GM12878 (cell line): ENCODE data around the gene NPNT. TPM values are rescaled to one million over a fixed set of nuclear protein-coding genes. Genes with fewer than 3 reads are reported as not detected.

Experiments
- ATAC-seq: fragments of 200-7000 bp; cut with Tn5 transposase; 3 replicates; pipeline ENCODE4 v1.9.1; 2020; ENCODE audit warnings: mild to moderate bottlenecking, moderate library complexity
- BruUV-seq: library from RNA; stranded (reverse); fragments of 400-500 nt; replicated peaks from 2 replicates; lab custom pipeline; 2021; lab: Mats Ljungman, UMichigan
- CTCF ChIA-PET: fragments of 300-600 bp; sonication (Branson Sonifier 250); formaldehyde crosslinking; extraction: SDS; loops from one replicate; lab custom pipeline; 2021; ENCODE audit warnings: inconsistent platforms; lab: Yijun Ruan, JAX
- POLR2A ChIA-PET: fragments of 350-600 bp; formaldehyde crosslinking; extraction: SDS; loops from one replicate; lab custom pipeline; 2021; ENCODE audit warnings: inconsistent platforms; lab: Charles Lee
- RAD21 ChIA-PET: fragments of 300-600 bp; sonication (Branson Sonifier 250); formaldehyde crosslinking; loops from one replicate; lab custom pipeline; 2023; ENCODE audit warnings: antibody characterized with exemption; ENCODE audit not compliant: unreplicated experiment; lab: Charles Lee
- SMC1A ChIA-PET: fragments of 300-600 bp; sonication (Branson Sonifier 250); formaldehyde crosslinking; loops from one replicate; lab custom pipeline; 2023; ENCODE audit not compliant: unreplicated experiment, uncharacterized antibody; lab: Charles Lee
- DNase-seq: peaks from one replicate; pipeline ENCODE4 v3.0.0-alpha.2; 2011; ENCODE audit warnings: low read depth, low spot score
- FAIRE-seq: peaks from 3 replicates; lab custom pipeline; 2011; peaks lifted over from hg19 to GRCh38; lab: Jason Lieb, UNC
- H2AFZ ChIP-seq: 2 replicates; pipeline ENCODE4 v1.6.0; 2011; ENCODE audit warnings: low read depth, low read length, control low read depth; ENCODE audit not compliant: control insufficient read depth
- H3K27ac ChIP-seq: 2 replicates; pipeline ENCODE4 v1.5.1; 2011; ENCODE audit warnings: control low read depth; ENCODE audit not compliant: control insufficient read depth, insufficient read depth
- H3K27me3 ChIP-seq, 2 experiments: replicated peaks in 1 of 2; 2 replicates each; pipeline versions ENCODE4 v1.6.0 to v1.6.1; 2011; ENCODE audit warnings: low read length in 1 of 2; ENCODE audit not compliant: control insufficient read depth in 2 of 2, insufficient read depth in 2 of 2
- H3K36me3 ChIP-seq, 2 experiments: 2 replicates each; pipeline ENCODE4 v1.5.1; 2011; ENCODE audit warnings: low read length in 1 of 2; ENCODE audit not compliant: control insufficient read depth in 2 of 2, insufficient read depth in 2 of 2
- H3K4me1 ChIP-seq: 2 replicates; pipeline ENCODE4 v1.6.1; 2011; ENCODE audit warnings: mild to moderate bottlenecking, low read length, moderate library complexity, mixed read lengths; ENCODE audit not compliant: control insufficient read depth, insufficient read depth
- H3K4me2 ChIP-seq: 2 replicates; pipeline ENCODE4 v1.6.0; 2011; ENCODE audit warnings: control low read depth; ENCODE audit not compliant: control insufficient read depth, insufficient read depth
- H3K4me3 ChIP-seq: fragments of 200-600 bp; sonication (generic); 2 replicates; pipeline ENCODE4 v1.5.1; 2016
- H3K79me2 ChIP-seq: 2 replicates; pipeline ENCODE4 v1.6.0; 2011; ENCODE audit warnings: low read length; ENCODE audit not compliant: control insufficient read depth, insufficient read depth
- H3K9ac ChIP-seq: 2 replicates; pipeline ENCODE4 v1.8.0; 2011; ENCODE audit warnings: low read length, control low read depth, mixed read lengths; ENCODE audit not compliant: control insufficient read depth, insufficient read depth
- H3K9me3 ChIP-seq: replicated peaks from 3 replicates; pipeline ENCODE4 v1.5.1; 2011; ENCODE audit warnings: mild to moderate bottlenecking, low read length; ENCODE audit not compliant: control insufficient read depth, insufficient read depth
- H4K20me1 ChIP-seq: 2 replicates; pipeline ENCODE4 v1.6.0; 2011; ENCODE audit not compliant: control insufficient read depth, insufficient read depth
- E4F1 ChIP-seq: fragments of 450-650 bp; IDR thresholded peaks from 2 replicates; pipeline ENCODE4 v1.6.1; 2018; ENCODE audit warnings: borderline replicate concordance, mild to moderate bottlenecking; ENCODE audit not compliant: partially characterized antibody
- NFXL1 ChIP-seq: fragments of 450-650 bp; IDR thresholded peaks from 2 replicates; pipeline ENCODE4 v1.6.1; 2017; ENCODE audit warnings: antibody characterized with exemption, mild to moderate bottlenecking, borderline replicate concordance
- SMARCA5 ChIP-seq: fragments of 450-650 bp; IDR thresholded peaks from 2 replicates; pipeline ENCODE4 v1.6.1; 2017; ENCODE audit warnings: mild to moderate bottlenecking
- SPI1 ChIP-seq: IDR thresholded peaks from 2 replicates; pipeline ENCODE4 v1.6.1; 2011; ENCODE audit warnings: low read depth, mild to moderate bottlenecking, low read length, moderate library complexity, borderline replicate concordance; ENCODE audit not compliant: insufficient read depth
- SUZ12 ChIP-seq: fragments of 200-600 bp; sonication (generic); IDR thresholded peaks from one replicate; pipeline ENCODE4 v1.6.1; 2018; ENCODE audit warnings: antibody characterized with exemption, mild to moderate bottlenecking; ENCODE audit not compliant: unreplicated experiment
- WGBS: methylation state at CpG from one replicate; pipeline ENCODE4 v1.1.6; 2016; ENCODE audit warnings: low lambda C conversion rate; ENCODE audit not compliant: insufficient replicate concordance, insufficient coverage; ENCODE audit errors: missing lambda C conversion rate; 5-methylcytosine and 5-hydroxymethylcytosine counted together
- in situ Hi-C: fragments of 300-500 bp; cut with MboI; formaldehyde crosslinking; loops from 9 replicates; pipeline ENCODE4 v1.14.3; 2018; ENCODE audit warnings: mixed read lengths
- intact Hi-C: fragments of 100-400 bp; cut with micrococcal nuclease; formaldehyde crosslinking; loops from one replicate; pipeline ENCODE4 v1.14.2; 2022; ENCODE audit not compliant: unreplicated experiment
- polyA plus RNA-seq, 11 experiments: library from polyadenylated mRNA; depleted of rRNA in 4 of 11; unstranded in 6 of 11; stranded (reverse) in 5 of 11; fragments of >200 nt; fragmentation: Nextera tagmentation in 4 of 11; fragmentation: Illumina TruSeq in 1 of 11; extraction: Ambion mirVana in 4 of 11; extraction: Trizol in 1 of 11; gene quantifications; 1 replicate in 1 of 11; 2 replicates in 10 of 11; pipeline versions ENCODE4 v1.2.1 to v1.2.3, GENCODE V29; 2011 to 2016; ENCODE audit warnings: inconsistent platforms in 2 of 11, missing spikeins in 2 of 11, low read depth in 1 of 11
- total RNA-seq, 4 experiments: library from RNA; depleted of rRNA in 3 of 4; stranded (reverse); fragments of >200 nt in 3 of 4; fragmentation: Illumina TruSeq in 1 of 4; extraction: Trizol in 1 of 4; gene quantifications; 2 replicates each; pipeline versions ENCODE4 v1.2.1 to v1.2.3, GENCODE V29; 2013 to 2021

The NPNT gene
- total and polyA plus RNA-seq, 10 of the 15 experiments (the other 5 are each of a cell fraction or from before 2014, with no cell fraction given) = 0.18 to 70.5 (median 54.1) TPM

GRCh38 chr4:105917171-105917685 is 22.0 kb downstream of the NPNT start:
- CTCF ChIA-PET = no interaction called here
- Histone ChIP-seq H3K36me3 (no peaks in the 10 kb centered on the region; a peak in 1 of 4 replicates), H3K4me2 (no peak overlapping the region), H2AFZ (no peak overlapping the region), H3K79me2 (no peaks in the 10 kb centered on the region), H3K27ac (no peak overlapping the region), H3K4me1 (no peaks in the 10 kb centered on the region), H3K4me3 (no peak overlapping the region), H3K9ac (no peak overlapping the region), H4K20me1 (no peaks in the 10 kb centered on the region), H3K9me3 (no peaks in the 10 kb centered on the region), H3K27me3 (no peaks in the 10 kb centered on the region)
- TF ChIP-seq E4F1 = no peak
- no peak for TF ChIP-seq SPI1
- TF ChIP-seq NFXL1 = no peak
- no peak for TF ChIP-seq SMARCA5
- no peak for TF ChIP-seq SUZ12
- no TSS peak for BruUV-seq
- ATAC-seq (no peak), DNase-seq (no peak), FAIRE-seq (no peak)
- in situ Hi-C loops = no loop called here
- POLR2A ChIA-PET = interaction anchor here (0.7 to 0.8 kb wide), 2 partner anchors 41 to 50 kb away, joined by 4 to 8 read pairs; no protein-coding TSS in a partner anchor
- RAD21 ChIA-PET = no interaction called here
- SMC1A ChIA-PET = interaction anchor here (1.2 kb wide), 1 partner anchor 8 kb away, joined by 5 read pairs; no protein-coding TSS in a partner anchor
- WGBS = 50% methylated on average over 3 of the region's 3 CpGs
- intact Hi-C loops = no loop called here
